Smooth muscle cell (in vitro differentiated cells): ENCODE data around the gene PRPF39. TPM values are rescaled to one million over a fixed set of nuclear protein-coding genes. Genes with fewer than 3 reads are reported as not detected.

ENCODE experiments used
- DNase-seq: peaks from one replicate; lab custom pipeline; 2025; ENCODE audit not compliant: unreplicated experiment; lab: John Stamatoyannopoulos, UW
- H2AFZ ChIP-seq: fragments of 200-600 bp; sonication (generic); 2 replicates; pipeline ENCODE4 v1.6.0; 2016; ENCODE audit warnings: antibody characterized with exemption, low read depth, mild to moderate bottlenecking
- H3F3A ChIP-seq: fragments of 200-600 bp; sonication (generic); 2 replicates; pipeline ENCODE4 v1.6.0; 2017; ENCODE audit warnings: antibody characterized with exemption, low read depth
- H3K27ac ChIP-seq: fragments of 200-600 bp; sonication (generic); 2 replicates; pipeline ENCODE4 v1.5.1; 2016; ENCODE audit warnings: low read depth, mild to moderate bottlenecking
- H3K27me3 ChIP-seq: fragments of 200-600 bp; sonication (generic); 2 replicates; pipeline ENCODE4 v1.6.1; 2016; ENCODE audit warnings: low read depth, mild to moderate bottlenecking
- H3K36me3 ChIP-seq: fragments of 200-600 bp; sonication (generic); 2 replicates; pipeline ENCODE4 v1.5.1; 2016; ENCODE audit warnings: low read depth
- H3K4me1 ChIP-seq: fragments of 200-600 bp; sonication (generic); 2 replicates; pipeline ENCODE4 v1.5.1; 2016; ENCODE audit warnings: low read depth
- H3K4me2 ChIP-seq: fragments of 200-600 bp; sonication (generic); 2 replicates; pipeline ENCODE4 v1.6.0; 2016; ENCODE audit warnings: mild to moderate bottlenecking
- H3K4me3 ChIP-seq: fragments of 200-600 bp; sonication (generic); 2 replicates; pipeline ENCODE4 v1.5.1; 2016; ENCODE audit warnings: mild to moderate bottlenecking
- H3K79me2 ChIP-seq: fragments of 200-600 bp; sonication (generic); 2 replicates; pipeline ENCODE4 v1.6.0; 2016; ENCODE audit warnings: low read depth, mild to moderate bottlenecking
- H3K9ac ChIP-seq: fragments of 200-600 bp; sonication (generic); 2 replicates; pipeline ENCODE4 v1.6.0; 2016; ENCODE audit warnings: low read depth
- H3K9me3 ChIP-seq: fragments of 200-600 bp; sonication (generic); replicated peaks from 2 replicates; pipeline ENCODE4 v1.5.1; 2016; ENCODE audit warnings: low read depth
- H4K20me1 ChIP-seq: fragments of 200-600 bp; sonication (generic); 2 replicates; pipeline ENCODE4 v1.6.0; 2016; ENCODE audit warnings: low read depth
- WGBS: methylation state at CpG from one replicate; pipeline ENCODE4 v1.1.7; 2016; ENCODE audit warnings: low lambda C conversion rate; 5-methylcytosine and 5-hydroxymethylcytosine counted together
- polyA plus RNA-seq: library from polyadenylated mRNA; unstranded; fragments of >200 nt; fragmentation: Nextera tagmentation; extraction: Ambion mirVana; gene quantifications from 2 replicates; pipeline ENCODE4 v1.2.1, GENCODE V29; 2016
- small RNA-seq: library from RNA; depleted of rRNA; stranded (forward); fragments of <200 nt; gene quantifications from one replicate; pipeline ENCODE3, GENCODE V24; 2014
- total RNA-seq: library from RNA; depleted of rRNA; stranded (reverse); fragments of >200 nt; gene quantifications from 2 replicates; pipeline ENCODE4 v1.2.3, GENCODE V29; 2014
- TF ChIP-seq, protein P1 (sequence below): fragments of 200-600 bp; sonication (generic); IDR thresholded peaks from 2 replicates; pipeline ENCODE4 v1.5.1; 2017; ENCODE audit warnings: borderline replicate concordance, mild to moderate bottlenecking, antibody characterized with exemption; ENCODE audit not compliant: insufficient read depth, poor library complexity, severe bottlenecking

PRPF39 gene
- total and polyA plus RNA-seq, 2 experiments from 2014 or later = 12.7 to 28.0 TPM

DNA sequence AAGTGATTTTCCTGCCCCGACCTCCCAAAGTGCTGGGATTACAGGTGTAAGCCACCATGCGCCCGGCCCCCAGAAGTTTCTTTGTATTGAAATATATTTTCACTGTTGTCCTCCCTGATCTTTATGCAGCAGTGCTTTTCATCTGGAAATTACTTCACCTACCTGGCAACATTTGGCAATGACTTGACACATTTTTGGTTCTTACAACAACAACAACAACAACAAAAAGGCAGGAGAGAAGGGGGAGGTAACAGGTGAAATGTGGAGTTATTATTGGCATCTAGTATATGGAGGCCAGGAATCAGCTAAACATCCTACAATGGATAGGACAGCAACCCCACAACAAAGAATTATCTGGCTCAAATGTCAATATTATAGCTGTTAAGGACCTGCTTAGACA is 65.7 kb downstream of the PRPF39 start:
- Histone ChIP-seq H3K9ac (no peak overlapping the region), H3K9me3 (no peaks in the 10 kb centered on the region), H3F3A (no peaks in the 10 kb centered on the region), H3K27ac (no peak overlapping the region), H3K27me3 (no peaks in the 10 kb centered on the region), H2AFZ (no peak overlapping the region), H3K4me1 (no peaks in the 10 kb centered on the region), H3K36me3 (no peaks in the 10 kb centered on the region), H3K4me3 (no peak overlapping the region), H4K20me1 (no peaks in the 10 kb centered on the region), H3K4me2 (no peak overlapping the region), H3K79me2 (no peaks in the 10 kb centered on the region)
- TF ChIP-seq, protein P1, sequence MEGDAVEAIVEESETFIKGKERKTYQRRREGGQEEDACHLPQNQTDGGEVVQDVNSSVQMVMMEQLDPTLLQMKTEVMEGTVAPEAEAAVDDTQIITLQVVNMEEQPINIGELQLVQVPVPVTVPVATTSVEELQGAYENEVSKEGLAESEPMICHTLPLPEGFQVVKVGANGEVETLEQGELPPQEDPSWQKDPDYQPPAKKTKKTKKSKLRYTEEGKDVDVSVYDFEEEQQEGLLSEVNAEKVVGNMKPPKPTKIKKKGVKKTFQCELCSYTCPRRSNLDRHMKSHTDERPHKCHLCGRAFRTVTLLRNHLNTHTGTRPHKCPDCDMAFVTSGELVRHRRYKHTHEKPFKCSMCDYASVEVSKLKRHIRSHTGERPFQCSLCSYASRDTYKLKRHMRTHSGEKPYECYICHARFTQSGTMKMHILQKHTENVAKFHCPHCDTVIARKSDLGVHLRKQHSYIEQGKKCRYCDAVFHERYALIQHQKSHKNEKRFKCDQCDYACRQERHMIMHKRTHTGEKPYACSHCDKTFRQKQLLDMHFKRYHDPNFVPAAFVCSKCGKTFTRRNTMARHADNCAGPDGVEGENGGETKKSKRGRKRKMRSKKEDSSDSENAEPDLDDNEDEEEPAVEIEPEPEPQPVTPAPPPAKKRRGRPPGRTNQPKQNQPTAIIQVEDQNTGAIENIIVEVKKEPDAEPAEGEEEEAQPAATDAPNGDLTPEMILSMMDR = no peak
- DNase-seq = no peak
- 95% methylated on average over 3 of the region's 3 CpGs for WGBS

- Histone ChIP-seq H3K4me2 (no peak overlapping the region), H3K4me3 (no peak overlapping the region), H3F3A (no peaks in the 10 kb centered on the region), H4K20me1 (no peaks in the 10 kb centered on the region), H3K27ac (no peak overlapping the region), H3K79me2 (no peaks in the 10 kb centered on the region), H2AFZ (no peak overlapping the region), H3K36me3 (no peaks in the 10 kb centered on the region), H3K9ac (no peak overlapping the region), H3K27me3 (no peaks in the 10 kb centered on the region), H3K4me1 (no peaks in the 10 kb centered on the region), H3K9me3 (no peaks in the 10 kb centered on the region)
- WGBS = 97% methylated on average over 4 of the region's 4 CpGs
- TF ChIP-seq, protein P1 = no peak
- no peak for DNase-seq
Observed at GRCh38 chr14:45150386-45150890, 66.5 kb downstream of the PRPF39 start.

GRCh38 chr14:45156067-45156466 is 72.2 kb downstream of the PRPF39 start:
- Histone ChIP-seq H3K27me3 (no peaks in the 10 kb centered on the region), H3K79me2 (no peaks in the 10 kb centered on the region), H4K20me1 (no peaks in the 10 kb centered on the region), H3K9ac (no peak overlapping the region), H2AFZ (no peak overlapping the region), H3F3A (no peaks in the 10 kb centered on the region), H3K4me2 (no peak overlapping the region), H3K4me3 (no peak overlapping the region), H3K27ac (no peak overlapping the region), H3K4me1 (no peaks in the 10 kb centered on the region), H3K36me3 (no peaks in the 10 kb centered on the region), H3K9me3 (no peaks in the 10 kb centered on the region)
- TF ChIP-seq, protein P1 = no peak
- DNase-seq = no peak

Small RNAs within 50 kb of the gene (small RNA-seq; reads per million reads assigned to genes)
- gene RF00151 (not detected), gene SNORD127 (6,786 reads per million, percentile 100 among the genes with 10 or more reads in this experiment)

Other genes with a start within 250 kb of the PRPF39 start
- 20.1 and 21.3 TPM in 2 replicates for gene KLHL28, start 122.2 kb upstream of the PRPF39 start, total RNA-seq
- gene KLHL28, start 122.2 kb upstream of the PRPF39 start, polyA plus RNA-seq = 8.4 and 10.5 TPM in 2 replicates
- 22.8 and 30.2 TPM in 2 replicates for gene TOGARAM1, start 121.9 kb upstream of the PRPF39 start, total RNA-seq
- gene TOGARAM1, start 121.9 kb upstream of the PRPF39 start, polyA plus RNA-seq = 7.3 and 9.8 TPM in 2 replicates
- gene FKBP3, start 50.4 kb downstream of the PRPF39 start, total RNA-seq = 43.9 and 77.7 TPM in 2 replicates
- 122 and 123 TPM in 2 replicates for gene FKBP3, start 50.4 kb downstream of the PRPF39 start, polyA plus RNA-seq
- 4.3 and 5.5 TPM in 2 replicates for gene FANCM, start 51.8 kb downstream of the PRPF39 start, total RNA-seq
- gene FANCM, start 51.8 kb downstream of the PRPF39 start, polyA plus RNA-seq = 1.1 and 1.7 TPM in 2 replicates
- 15.4 and 21.9 TPM in 2 replicates for gene MIS18BP1, start 169.1 kb downstream of the PRPF39 start, total RNA-seq
- gene MIS18BP1, start 169.1 kb downstream of the PRPF39 start, polyA plus RNA-seq = 8.9 and 10.5 TPM in 2 replicates